Measurements from ENCODE around the gene TAS2R38.

Gene TAS2R38

GRCh38 chr7:141973673-141974072 is at the start of gene TAS2R38:
Gene TAS2R38, minus strand, starts transcription at chr7:141973773. Its CDS starts 84 bp downstream, at chr7:141973689.
- in situ Hi-C loops (cut with MboI; ENCODE audit: low pct_unique_long_range_greater_than_20kb, low sequenced_read_pairs, unreplicated experiment): no loop called here
- DNase-seq (ENCODE audit: low spot score): no peak
- TF ChIP-seq CTCF (IDR thresholded peaks at IDR 0.05; ENCODE audit: extremely low read depth, insufficient read depth, missing control alignments): no peak

GRCh38 chr7:142018154-142018553 is 44.6 kb upstream of the TAS2R38 start:
- TF ChIP-seq CTCF (IDR thresholded peaks at IDR 0.05; ENCODE audit: extremely low read depth, insufficient read depth, missing control alignments): no peak
- DNase-seq (ENCODE audit: low spot score): no peak
- in situ Hi-C loops (cut with MboI; ENCODE audit: low pct_unique_long_range_greater_than_20kb, low sequenced_read_pairs, unreplicated experiment): no loop called here

- no peak for TF ChIP-seq CTCF (IDR thresholded peaks at IDR 0.05; ENCODE audit: extremely low read depth, insufficient read depth, missing control alignments)
- in situ Hi-C loops (cut with MboI; ENCODE audit: low pct_unique_long_range_greater_than_20kb, low sequenced_read_pairs, unreplicated experiment): no loop called here
- no peak for DNase-seq (ENCODE audit: low spot score)
These were observed 43.9 kb upstream of the TAS2R38 start for GRCh38 chr7:142017451-142017850.

GRCh38 chr7:142012825-142013511 is 39.4 kb upstream of the TAS2R38 start:
- in situ Hi-C loops (cut with MboI; ENCODE audit: low pct_unique_long_range_greater_than_20kb, low sequenced_read_pairs, unreplicated experiment): no loop called here
- no peak for DNase-seq (ENCODE audit: low spot score)
- TF ChIP-seq CTCF (IDR thresholded peaks at IDR 0.05; ENCODE audit: extremely low read depth, insufficient read depth, missing control alignments): no peak

GRCh38 chr7:142010952-142011548 is 37.5 kb upstream of the TAS2R38 start:
- no peak for DNase-seq (ENCODE audit: low spot score)

GRCh38 chr7:142009187-142009586 is 35.6 kb upstream of the TAS2R38 start:
- in situ Hi-C loops (cut with MboI; ENCODE audit: low pct_unique_long_range_greater_than_20kb, low sequenced_read_pairs, unreplicated experiment): no loop called here
- DNase-seq (ENCODE audit: low spot score): no peak
- TF ChIP-seq CTCF (IDR thresholded peaks at IDR 0.05; ENCODE audit: extremely low read depth, insufficient read depth, missing control alignments): no peak

More at GRCh38 chr7:142010952-142011548, 37.5 kb upstream of the TAS2R38 start:
- TF ChIP-seq CTCF (IDR thresholded peaks at IDR 0.05; ENCODE audit: extremely low read depth, insufficient read depth, missing control alignments): no peak
- in situ Hi-C loops (cut with MboI; ENCODE audit: low pct_unique_long_range_greater_than_20kb, low sequenced_read_pairs, unreplicated experiment): no loop called here

All from GM13977 (cell line).